ENCODE measurements around the gene IFT20.
"Not testable (repeated sequence)": the region's sequence is repeated elsewhere in the genome, so short reads cannot be mapped to it uniquely, and the experiment has no call there.

The IFT20 gene

GRCh38 chr17:28315846-28316705 is 19.2 kb downstream of the IFT20 start:
- no peak for DNase-seq (ENCODE audit: low read depth in 2 of 2)

GRCh38 chr17:28313841-28314240 is 21.4 kb downstream of the IFT20 start:
- DNase-seq (ENCODE audit: low read depth in 2 of 2), result no peak

DNA sequence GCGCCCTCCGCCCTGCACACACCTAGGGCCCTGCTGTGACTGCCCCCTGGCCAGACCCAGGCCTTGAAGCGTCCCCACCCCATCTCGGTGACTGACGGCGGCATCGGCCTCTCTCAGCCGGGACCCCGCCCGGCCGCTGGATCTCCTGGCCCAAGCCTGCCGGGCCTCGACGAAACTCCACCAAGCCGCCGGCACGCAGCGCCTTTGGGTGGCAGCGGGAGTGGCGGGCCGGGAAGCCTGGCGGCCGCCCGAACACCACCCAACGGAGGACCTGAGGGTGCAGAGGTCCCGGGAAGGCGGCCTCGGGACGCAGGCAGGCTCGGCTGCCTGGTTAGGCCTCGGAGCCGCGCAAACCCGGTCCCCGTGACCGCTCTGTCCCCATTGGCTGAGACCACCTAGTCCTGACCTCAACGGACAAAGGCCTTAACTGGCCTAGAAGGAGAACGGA is 28.3 kb downstream of the IFT20 start:
- DNase-seq (ENCODE audit: low read depth in 2 of 2), result no peak

- no peak for DNase-seq (ENCODE audit: low read depth in 2 of 2)
Measured at GRCh38 chr17:28298449-28298848, 36.8 kb downstream of the IFT20 start.

DNA sequence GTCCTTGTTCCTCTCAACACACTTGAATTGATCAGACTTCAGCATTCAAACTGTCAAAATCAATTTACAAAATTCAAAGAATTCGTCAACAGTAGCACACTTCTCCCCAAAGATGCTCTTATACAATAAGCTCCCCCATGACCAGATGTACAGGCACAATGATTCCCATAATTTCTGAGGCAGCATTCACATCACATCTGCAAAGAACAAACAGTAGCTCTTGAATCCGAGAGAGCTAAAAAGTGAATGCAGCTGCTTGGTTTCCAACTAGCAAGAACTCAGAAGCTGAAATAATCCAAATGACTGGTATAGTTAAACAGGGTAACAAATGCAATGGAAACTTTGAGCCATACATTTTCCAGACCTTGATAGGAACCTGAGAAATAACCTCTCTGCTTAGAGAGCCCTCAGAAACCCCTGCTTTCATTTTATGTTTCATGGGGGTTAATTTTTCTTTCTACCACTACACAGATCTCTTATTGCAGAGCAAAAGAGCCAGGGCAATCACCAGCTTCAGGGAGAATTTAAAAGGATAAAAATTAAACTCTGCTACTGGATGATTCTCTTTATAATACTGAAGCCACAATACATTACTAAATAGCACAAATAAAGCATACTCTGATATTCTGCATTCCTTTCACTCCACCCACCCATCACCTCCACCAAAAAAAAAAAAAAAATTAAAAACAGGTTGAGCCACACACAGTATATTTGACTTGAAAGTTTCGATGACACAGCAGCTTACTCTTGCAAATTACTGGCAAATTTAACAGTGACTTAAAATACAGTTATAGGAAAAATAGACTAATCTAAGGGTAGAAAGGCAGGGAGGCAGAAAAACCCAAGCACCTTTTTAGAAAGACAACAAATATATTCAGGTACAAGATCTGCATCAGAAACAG is 39.3 kb downstream of the IFT20 start:
- DNase-seq (ENCODE audit: low read depth in 2 of 2), result no peak

- DNase-seq (ENCODE audit: low read depth in 2 of 2), result no peak
Measured at GRCh38 chr17:28293994-28294393, 41.3 kb downstream of the IFT20 start.

DNA sequence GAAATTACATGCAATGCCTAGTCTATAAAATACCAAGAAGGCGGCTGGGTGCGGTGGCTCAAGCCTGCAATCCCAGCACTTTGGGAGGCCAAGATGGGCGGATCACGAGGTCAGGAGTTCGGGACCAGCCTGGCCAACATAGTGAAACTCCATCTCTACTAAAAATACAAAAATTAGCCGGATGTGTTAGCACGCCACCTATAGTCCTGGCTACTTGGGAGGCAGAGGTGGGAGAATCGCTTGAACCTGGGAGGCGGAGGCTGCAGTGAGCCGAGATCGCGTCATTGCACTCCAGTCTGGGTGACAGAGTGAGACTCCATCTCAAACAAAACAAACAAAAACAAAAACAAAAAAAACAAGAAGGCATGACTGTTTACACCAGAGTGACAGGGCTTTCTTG is 42.4 kb downstream of the IFT20 start:
- DNase-seq (ENCODE audit: low read depth in 2 of 2), result not testable (repeated sequence)

DNA sequence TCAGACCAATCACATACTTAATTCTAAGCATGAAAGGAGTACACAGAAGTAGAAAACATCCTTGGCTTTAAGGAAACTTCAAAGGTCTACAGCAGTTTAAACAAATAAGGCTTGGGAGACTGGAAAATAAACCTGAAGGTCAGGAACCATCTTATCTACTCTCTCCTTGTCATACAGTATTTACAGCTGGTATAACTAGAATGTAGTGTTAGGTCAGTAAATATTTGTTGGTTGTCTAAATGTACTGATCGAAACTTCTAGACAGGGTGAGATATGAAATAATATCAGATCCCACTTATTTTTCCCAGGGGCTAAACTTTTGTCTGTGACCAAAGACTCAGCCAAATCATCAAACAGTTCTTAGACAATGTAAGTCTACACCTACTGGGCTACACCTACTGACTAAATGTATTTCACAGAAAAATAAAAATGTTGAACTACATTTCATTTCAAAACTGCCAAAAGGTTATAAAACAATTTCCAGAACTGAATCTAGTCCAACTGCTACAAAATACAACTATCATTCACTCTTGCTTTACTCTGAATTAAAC is 43.4 kb downstream of the IFT20 start:
- DNase-seq (ENCODE audit: low read depth in 2 of 2), result no peak

DNA sequence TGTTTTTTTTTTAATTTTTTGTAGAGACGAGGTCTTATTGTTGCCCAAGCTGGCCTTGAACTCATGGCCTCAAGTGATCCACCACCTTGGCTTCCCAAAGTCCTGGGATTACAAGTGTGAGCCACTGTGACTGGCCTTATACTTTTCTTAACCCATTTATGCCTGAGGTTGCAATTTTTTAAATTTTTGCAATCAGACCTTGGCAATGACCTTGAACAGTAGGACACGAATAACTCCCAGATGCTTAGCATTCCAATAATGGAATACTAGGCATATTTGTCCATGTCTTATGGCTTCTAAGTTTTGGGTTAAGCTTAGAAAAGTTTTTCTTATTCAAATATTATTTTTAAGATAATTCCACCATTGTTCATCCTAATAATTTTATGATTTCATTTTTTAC is 44.6 kb downstream of the IFT20 start:
- no peak for DNase-seq (ENCODE audit: low read depth in 2 of 2)

DNA sequence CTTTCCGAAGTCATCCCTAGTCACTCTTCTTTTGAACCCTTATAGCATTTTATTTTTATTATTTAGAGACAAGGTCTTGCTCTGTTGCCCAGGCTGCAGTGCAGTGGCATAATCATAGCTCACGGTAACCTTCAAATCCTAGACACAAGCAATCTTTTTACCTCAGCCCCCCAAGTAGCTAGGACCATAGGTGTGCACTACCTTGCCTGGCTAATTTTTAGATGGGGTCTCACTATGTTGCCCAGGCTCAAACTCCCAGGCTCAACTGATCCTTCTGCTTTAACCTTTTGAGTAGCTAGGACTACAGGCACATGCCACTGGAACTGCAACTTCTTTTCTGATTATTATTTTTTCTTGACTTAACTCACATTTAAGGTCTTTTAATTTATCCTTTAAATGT is 49.3 kb downstream of the IFT20 start:
- DNase-seq (ENCODE audit: low read depth in 2 of 2), result no peak

- peak; percentile 48 to 49 for DNase-seq (ENCODE audit: low read depth in 2 of 2)
Measured at GRCh38 chr17:28282596-28282995, 52.7 kb downstream of the IFT20 start.

DNA sequence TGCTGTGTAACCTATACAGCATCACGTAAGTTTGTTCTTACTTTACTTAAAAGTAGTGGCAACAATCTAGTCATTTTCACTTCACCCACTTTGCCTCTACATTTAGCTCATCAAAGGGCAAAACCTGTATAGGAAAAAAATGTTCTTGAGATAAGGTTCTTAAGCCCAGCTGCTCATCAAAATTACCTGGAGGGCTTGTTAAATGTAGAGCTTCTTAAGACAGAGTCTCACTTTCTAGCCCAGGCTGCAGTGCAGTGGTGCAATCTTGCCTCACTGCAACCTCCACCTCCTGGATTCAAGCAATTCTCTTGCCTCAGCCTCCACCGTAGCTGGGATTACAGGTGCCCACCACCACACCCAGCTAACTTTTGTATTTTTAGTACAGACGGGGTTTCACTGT is 54.4 kb downstream of the IFT20 start:
- no peak for DNase-seq (ENCODE audit: low read depth in 2 of 2)

DNA sequence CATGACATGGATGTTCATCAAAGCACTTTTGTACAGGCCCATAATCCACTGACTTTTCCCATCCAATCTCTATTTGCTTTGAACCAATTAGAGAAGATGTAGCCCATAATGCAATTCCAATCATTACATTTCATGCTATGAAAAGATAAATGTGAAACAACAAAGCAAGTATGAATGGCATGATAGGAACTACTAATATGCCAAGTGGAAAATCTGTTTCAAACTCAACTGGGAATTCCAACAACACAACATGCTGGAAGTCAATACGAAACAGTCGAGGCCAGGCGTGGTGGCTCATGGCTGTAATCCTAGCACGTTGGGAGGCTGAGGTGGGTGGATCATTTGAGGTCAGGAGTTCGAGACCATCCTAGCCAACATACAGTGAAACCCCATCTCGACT is 55.9 kb downstream of the IFT20 start:
- DNase-seq (ENCODE audit: low read depth in 2 of 2), result peak; percentile 10 to 20

Measured in fibroblast of skin of left biceps (primary cell).